NCI-H1092 (cell line): ENCODE results near the gene MAMLD1.
A peak's percentile ranks its signal among the peaks of the same experiment; 100 is the strongest.

Experiments used
- DNase-seq: peaks from one replicate; lab custom pipeline; 2025; lab: John Stamatoyannopoulos, UW

Gene MAMLD1

GRCh38 chrX:150352581-150352980 is 10.5 kb upstream of the MAMLD1 start:
- DNase-seq = no peak

- no peak for DNase-seq
Measured at GRCh38 chrX:150355913-150356312, 7.2 kb upstream of the MAMLD1 start.

GRCh38 chrX:150357790-150358189 is 5.3 kb upstream of the MAMLD1 start:
- no peak for DNase-seq

- DNase-seq = no peak
Measured at GRCh38 chrX:150358651-150359050, 4.5 kb upstream of the MAMLD1 start.

- no peak for DNase-seq
Measured at GRCh38 chrX:150360331-150360730, 2.8 kb upstream of the MAMLD1 start.

- DNase-seq = no peak
Measured at GRCh38 chrX:150361070-150361776, 1.9 kb upstream of the MAMLD1 start.

- no peak for DNase-seq
Measured at GRCh38 chrX:150361777-150362351, 1.3 kb upstream of the MAMLD1 start.

GRCh38 chrX:150363561-150364346 is 637 bp downstream of the MAMLD1 start:
- DNase-seq = peak; percentile 52

GRCh38 chrX:150364347-150365050 is 1.4 kb downstream of the MAMLD1 start:
- no peak for DNase-seq

GRCh38 chrX:150365051-150365989 is 2.2 kb downstream of the MAMLD1 start:
- DNase-seq = peak; percentile 59

- DNase-seq = no peak
Measured at GRCh38 chrX:150365990-150366911, 3.1 kb downstream of the MAMLD1 start.

GRCh38 chrX:150366951-150367545 is 3.9 kb downstream of the MAMLD1 start:
- DNase-seq = no peak

GRCh38 chrX:150370589-150371312 is 7.6 kb downstream of the MAMLD1 start:
- no peak for DNase-seq

- DNase-seq = no peak
Measured at GRCh38 chrX:150371877-150372276, 8.8 kb downstream of the MAMLD1 start.

GRCh38 chrX:150372280-150372679 is 9.2 kb downstream of the MAMLD1 start:
- DNase-seq = no peak

GRCh38 chrX:150372756-150373155 is 9.6 kb downstream of the MAMLD1 start:
- DNase-seq = no peak

GRCh38 chrX:150375243-150375770 is 12.2 kb downstream of the MAMLD1 start:
- no peak for DNase-seq

- no peak for DNase-seq
Measured at GRCh38 chrX:150377005-150377404, 13.9 kb downstream of the MAMLD1 start.

GRCh38 chrX:150405006-150405405 is 41.9 kb downstream of the MAMLD1 start:
- DNase-seq = no peak
